ENCODE measurements around the gene MAN2C1. TPM values are rescaled to one million over a fixed set of nuclear protein-coding genes. Genes with fewer than 3 reads are reported as not detected.

MAN2C1 gene
- total and polyA plus RNA-seq, 9 of the 15 experiments (the other 6 are each of a cell fraction or from before 2014, with no cell fraction given): 2.0 to 141 (median 39.9) TPM

DNA sequence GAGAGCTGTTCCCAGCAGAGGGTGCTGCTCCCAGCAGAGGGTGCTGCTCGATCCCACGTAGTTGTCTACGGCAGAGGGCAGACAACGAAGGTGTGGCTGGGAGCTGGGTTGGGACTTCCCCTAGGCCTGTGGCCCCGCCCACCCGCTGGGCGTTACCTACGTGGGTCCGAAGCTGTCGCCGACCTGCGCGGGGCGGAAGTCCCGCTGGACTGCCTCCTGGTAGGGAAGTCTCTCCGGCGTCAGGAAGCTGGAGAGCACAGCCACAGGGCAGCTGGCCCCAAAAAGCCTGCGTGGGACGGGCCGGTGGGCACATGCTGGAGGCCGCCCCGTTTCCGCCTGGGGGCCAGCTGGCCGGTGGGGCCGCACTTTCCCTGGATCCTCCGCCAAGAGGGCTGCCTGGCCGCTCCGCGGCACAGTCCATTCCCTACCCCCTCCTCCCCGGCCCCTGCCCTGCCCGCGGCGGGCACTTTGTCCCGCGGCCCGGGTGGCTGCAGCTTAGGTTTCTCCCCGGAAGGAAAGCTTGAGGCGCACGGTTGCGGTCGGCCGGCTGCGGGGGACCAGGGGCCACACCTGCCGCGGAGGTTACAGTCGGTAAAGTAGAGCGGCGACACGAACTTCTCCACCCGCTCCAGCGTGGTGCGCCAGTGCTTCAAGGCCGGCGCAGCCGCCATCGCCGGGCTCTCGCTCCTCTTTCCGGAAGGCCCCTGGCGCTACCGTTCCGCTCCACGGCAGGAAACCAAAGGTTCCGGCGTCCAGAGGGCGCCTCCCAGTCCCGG, at the start of gene MAN2C1 (continued):
- TF ChIP-seq, protein P1, sequence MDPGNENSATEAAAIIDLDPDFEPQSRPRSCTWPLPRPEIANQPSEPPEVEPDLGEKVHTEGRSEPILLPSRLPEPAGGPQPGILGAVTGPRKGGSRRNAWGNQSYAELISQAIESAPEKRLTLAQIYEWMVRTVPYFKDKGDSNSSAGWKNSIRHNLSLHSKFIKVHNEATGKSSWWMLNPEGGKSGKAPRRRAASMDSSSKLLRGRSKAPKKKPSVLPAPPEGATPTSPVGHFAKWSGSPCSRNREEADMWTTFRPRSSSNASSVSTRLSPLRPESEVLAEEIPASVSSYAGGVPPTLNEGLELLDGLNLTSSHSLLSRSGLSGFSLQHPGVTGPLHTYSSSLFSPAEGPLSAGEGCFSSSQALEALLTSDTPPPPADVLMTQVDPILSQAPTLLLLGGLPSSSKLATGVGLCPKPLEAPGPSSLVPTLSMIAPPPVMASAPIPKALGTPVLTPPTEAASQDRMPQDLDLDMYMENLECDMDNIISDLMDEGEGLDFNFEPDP (CRISPR knock-in tag; IDR thresholded peaks at IDR 0.05): no peak
- TF ChIP-seq, protein P2, sequence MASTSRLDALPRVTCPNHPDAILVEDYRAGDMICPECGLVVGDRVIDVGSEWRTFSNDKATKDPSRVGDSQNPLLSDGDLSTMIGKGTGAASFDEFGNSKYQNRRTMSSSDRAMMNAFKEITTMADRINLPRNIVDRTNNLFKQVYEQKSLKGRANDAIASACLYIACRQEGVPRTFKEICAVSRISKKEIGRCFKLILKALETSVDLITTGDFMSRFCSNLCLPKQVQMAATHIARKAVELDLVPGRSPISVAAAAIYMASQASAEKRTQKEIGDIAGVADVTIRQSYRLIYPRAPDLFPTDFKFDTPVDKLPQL (IDR thresholded peaks at IDR 0.05; ENCODE audit: extremely low read depth, insufficient read length): peak; percentile 46
- TF ChIP-seq EP300 (IDR thresholded peaks at IDR 0.05; ENCODE audit: low read length) (peak; percentile 21), ELF2 (CRISPR knock-in tag; IDR thresholded peaks at IDR 0.05) (peak; percentile 87), FIP1L1 (IDR thresholded peaks at IDR 0.05; ENCODE audit: low read depth, low read length, poor library complexity, severe bottlenecking) (peak; percentile 81), TCF7 (IDR thresholded peaks at IDR 0.05; ENCODE audit: borderline replicate concordance) (peak; percentile 16; the same call in 1 of the 2 replicates), CHD2 (IDR thresholded peaks at IDR 0.05; ENCODE audit: low read depth, low read length) (no peak), GTF2F1 (IDR thresholded peaks at IDR 0.05; ENCODE audit: low read depth, low read length) (peak; percentile 59; the same call in 1 of the 2 replicates), ELF4 (CRISPR knock-in tag; IDR thresholded peaks at IDR 0.05) (no peak), ZNF707 (CRISPR knock-in tag; conservative IDR thresholded peaks at IDR 0.05) (no peak), ZNF696 (CRISPR knock-in tag; conservative IDR thresholded peaks at IDR 0.05) (no peak), ZNF140 (CRISPR knock-in tag; IDR thresholded peaks at IDR 0.05) (no peak), BACH1 (tag; IDR thresholded peaks at IDR 0.05) (no peak), CBFB (CRISPR knock-in tag; IDR thresholded peaks at IDR 0.05) (peak; percentile 86), ARID1B (IDR thresholded peaks at IDR 0.05) (peak; percentile 48), TOE1 (IDR thresholded peaks at IDR 0.05; ENCODE audit: borderline replicate concordance) (peak; percentile 80; the same call in 1 of the 2 replicates), TOE1 (CRISPR knock-in tag; IDR thresholded peaks at IDR 0.05; ENCODE audit: borderline replicate concordance, low read depth) (peak; percentile 60; the same call in 1 of the 2 replicates), NFXL1 (CRISPR knock-in tag; IDR thresholded peaks at IDR 0.05) (no peak)
- TF ChIP-seq, protein P3, sequence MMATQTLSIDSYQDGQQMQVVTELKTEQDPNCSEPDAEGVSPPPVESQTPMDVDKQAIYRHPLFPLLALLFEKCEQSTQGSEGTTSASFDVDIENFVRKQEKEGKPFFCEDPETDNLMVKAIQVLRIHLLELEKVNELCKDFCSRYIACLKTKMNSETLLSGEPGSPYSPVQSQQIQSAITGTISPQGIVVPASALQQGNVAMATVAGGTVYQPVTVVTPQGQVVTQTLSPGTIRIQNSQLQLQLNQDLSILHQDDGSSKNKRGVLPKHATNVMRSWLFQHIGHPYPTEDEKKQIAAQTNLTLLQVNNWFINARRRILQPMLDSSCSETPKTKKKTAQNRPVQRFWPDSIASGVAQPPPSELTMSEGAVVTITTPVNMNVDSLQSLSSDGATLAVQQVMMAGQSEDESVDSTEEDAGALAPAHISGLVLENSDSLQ (IDR thresholded peaks at IDR 0.05): no peak; the same call in 1 of the 2 replicates
- TF ChIP-seq, protein P4, sequence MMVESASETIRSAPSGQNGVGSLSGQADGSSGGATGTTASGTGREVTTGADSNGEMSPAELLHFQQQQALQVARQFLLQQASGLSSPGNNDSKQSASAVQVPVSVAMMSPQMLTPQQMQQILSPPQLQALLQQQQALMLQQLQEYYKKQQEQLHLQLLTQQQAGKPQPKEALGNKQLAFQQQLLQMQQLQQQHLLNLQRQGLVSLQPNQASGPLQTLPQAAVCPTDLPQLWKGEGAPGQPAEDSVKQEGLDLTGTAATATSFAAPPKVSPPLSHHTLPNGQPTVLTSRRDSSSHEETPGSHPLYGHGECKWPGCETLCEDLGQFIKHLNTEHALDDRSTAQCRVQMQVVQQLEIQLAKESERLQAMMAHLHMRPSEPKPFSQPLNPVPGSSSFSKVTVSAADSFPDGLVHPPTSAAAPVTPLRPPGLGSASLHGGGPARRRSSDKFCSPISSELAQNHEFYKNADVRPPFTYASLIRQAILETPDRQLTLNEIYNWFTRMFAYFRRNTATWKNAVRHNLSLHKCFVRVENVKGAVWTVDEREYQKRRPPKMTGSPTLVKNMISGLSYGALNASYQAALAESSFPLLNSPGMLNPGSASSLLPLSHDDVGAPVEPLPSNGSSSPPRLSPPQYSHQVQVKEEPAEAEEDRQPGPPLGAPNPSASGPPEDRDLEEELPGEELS (CRISPR knock-in tag; IDR thresholded peaks at IDR 0.05; ENCODE audit: borderline replicate concordance): no peak; the same call in 1 of the 2 replicates
- TF ChIP-seq, protein P5, sequence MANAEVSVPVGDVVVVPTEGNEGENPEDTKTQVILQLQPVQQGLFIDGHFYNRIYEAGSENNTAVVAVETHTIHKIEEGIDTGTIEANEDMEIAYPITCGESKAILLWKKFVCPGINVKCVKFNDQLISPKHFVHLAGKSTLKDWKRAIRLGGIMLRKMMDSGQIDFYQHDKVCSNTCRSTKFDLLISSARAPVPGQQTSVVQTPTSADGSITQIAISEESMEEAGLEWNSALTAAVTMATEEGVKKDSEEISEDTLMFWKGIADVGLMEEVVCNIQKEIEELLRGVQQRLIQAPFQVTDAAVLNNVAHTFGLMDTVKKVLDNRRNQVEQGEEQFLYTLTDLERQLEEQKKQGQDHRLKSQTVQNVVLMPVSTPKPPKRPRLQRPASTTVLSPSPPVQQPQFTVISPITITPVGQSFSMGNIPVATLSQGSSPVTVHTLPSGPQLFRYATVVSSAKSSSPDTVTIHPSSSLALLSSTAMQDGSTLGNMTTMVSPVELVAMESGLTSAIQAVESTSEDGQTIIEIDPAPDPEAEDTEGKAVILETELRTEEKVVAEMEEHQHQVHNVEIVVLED (CRISPR knock-in tag; IDR thresholded peaks at IDR 0.05): peak; percentile 73
